T1000 (cell line): ENCODE results near the gene CREB5.
"Not testable (repeated sequence)": the region's sequence is repeated elsewhere in the genome, so short reads cannot be mapped to it uniquely, and the experiment has no call there.

Experiments used
- DNase-seq: peaks from one replicate; lab custom pipeline; 2025; ENCODE audit warnings: mixed read lengths; lab: John Stamatoyannopoulos, UW

Gene CREB5

DNA sequence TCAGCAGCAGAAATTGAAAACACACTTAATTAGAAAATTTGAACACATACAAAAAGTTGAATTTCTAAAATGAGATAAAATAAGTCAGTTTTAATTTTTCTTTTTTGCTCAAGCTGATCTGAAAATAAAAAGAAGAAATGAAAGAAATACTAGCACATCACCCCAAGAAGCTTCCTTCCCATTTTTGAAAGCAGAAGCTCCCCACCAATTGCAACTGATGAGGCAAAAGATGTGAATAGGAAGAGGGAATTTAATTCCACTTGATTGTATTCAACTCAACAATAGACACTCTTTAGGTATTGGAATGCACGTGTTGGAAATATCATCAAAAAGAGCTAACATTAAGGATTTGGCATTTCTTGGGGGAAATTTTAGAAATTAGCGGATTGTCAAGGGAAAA is 370.0 kb downstream of the CREB5 start:
- no peak for DNase-seq

DNA sequence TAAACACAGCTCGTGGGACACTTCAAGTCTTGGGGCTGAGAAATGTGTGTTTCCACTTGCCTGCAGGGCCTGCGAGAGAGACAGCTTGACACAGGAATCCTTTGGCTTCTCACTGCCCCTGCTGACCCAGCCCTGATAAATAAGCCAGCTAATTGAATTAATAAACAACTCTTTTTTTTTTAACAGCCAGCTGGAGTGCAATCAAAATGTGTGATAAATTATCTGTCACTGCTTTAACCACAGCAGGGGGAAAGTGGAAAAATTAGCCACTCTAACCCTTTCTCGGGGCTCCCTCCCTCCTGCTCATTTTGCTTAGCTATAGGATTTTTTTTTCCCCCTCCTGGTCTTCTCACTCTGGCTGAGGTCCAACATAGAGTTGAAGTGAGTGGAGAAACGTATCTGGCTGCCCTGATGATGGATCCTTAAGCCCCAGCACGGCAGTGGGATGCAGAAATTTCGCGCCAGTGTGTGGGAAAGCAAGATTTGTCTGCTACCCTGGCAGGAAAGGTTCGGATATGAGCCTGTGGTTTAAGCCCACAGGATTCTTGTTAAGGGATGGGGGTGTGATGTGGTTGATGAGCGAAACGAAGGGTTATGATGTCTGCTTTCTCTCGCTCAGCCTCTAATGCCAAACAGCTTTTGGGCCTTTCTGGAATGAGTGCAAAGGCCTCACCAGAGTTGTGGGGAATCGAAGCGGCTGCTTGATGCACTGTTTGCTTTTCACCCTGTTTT is 372.0 kb downstream of the CREB5 start:
- no peak for DNase-seq

DNA sequence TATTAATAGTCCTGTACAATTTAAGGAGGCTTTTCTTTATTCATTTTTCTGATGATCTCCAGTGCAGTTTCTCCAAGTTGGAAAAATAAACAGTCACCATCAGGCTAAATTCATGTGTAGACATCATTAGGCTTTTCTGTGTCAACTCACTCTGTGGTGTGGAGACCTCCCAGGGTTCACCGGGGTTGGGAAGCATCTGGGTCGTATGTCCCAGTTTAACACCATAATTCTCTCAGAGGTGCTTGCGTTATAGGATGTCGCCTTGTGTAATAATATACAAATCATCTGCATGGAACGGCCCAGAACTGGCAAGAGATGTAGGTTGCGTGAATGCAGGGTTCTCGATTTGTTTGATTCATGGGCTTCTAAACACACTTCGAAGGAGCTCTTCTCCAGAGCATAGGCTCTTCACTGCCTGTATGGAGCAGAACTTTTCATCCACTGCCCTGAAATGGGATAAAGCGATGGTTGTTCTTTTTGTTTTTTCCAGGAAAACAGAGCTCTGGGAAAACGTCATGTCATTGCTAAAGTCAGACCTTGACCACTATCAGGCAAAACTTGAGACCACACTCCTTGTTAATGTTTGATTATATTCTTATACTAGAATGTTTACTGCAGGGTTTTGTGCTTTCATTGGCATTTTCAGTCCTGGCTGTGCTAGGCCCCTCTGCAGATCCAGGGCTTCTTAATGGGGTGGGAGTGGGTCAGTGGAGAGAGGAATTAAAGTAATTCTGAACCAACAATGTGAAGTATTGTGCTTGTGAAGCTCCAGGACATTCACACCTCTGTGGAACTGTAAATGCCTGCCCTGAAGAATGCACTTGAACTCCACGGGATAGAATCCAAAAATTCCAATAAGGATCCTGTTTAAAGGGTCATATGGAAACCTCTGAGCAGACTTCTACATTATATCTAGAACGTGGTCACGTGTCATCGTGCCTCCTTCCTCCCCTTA is 373.0 kb downstream of the CREB5 start:
- no peak for DNase-seq

- DNase-seq = not testable (repeated sequence)
Measured at GRCh38 chr7:28786156-28786555, 373.8 kb downstream of the CREB5 start.

DNA sequence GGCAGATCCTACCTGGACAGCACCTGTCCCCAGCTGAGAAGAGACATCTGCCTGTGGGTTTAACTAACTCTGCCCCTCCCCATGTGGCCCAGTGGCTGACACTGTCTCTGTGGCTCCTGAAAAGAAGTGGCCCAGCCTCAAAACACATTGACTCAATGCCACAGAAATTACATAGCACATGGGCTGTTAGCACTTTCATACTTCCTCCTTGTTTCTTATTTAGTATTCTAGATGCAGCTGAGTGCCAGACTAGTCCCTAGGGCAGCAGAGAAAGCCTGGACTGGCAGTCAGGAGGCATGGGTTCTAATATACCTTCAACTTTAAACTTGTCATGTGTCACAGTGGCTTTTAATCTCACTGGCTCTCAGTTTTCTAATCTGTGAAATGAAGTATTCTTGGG is 374.8 kb downstream of the CREB5 start:
- no peak for DNase-seq

DNA sequence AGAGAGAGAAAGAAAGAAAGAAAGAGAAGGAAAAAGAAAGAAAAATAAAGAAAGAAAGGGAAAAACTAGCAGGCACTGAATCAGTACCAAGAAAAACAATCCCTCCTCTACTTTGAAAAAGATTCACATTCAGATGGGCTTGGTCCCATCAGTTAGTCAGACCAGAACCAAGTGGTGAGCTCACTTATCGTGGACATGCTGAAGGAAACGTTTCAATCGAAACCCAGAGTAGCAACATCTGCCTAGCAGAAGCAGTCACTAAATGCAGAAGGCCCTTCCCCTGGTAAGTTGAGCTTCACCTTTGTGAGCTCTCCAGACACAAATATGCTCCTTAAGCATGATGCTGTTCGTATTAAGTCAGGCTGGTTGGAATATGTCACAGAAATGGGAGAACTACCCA is 378.1 kb downstream of the CREB5 start:
- no peak for DNase-seq

DNA sequence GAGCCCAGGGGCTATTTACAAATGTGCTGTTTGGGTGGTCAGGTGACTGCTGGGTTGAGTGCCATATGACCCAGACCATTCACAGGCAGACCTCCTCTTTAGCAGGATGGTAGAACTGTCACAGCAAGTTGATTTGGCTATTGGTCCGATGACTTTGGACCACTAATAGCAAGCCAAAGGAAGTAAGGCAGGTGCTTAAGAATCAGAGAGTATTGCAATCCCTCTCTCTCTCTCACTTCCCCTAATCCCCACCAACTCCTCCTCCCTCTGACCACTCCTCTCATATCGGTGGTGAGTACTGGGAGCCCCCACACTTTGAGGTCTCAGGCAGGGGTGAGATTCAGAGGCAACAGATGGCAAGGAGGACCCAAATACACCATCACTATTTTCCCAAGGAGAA is 380.5 kb downstream of the CREB5 start:
- no peak for DNase-seq

- DNase-seq = no peak
Measured at GRCh38 chr7:28793381-28794085, 381.2 kb downstream of the CREB5 start.

DNA sequence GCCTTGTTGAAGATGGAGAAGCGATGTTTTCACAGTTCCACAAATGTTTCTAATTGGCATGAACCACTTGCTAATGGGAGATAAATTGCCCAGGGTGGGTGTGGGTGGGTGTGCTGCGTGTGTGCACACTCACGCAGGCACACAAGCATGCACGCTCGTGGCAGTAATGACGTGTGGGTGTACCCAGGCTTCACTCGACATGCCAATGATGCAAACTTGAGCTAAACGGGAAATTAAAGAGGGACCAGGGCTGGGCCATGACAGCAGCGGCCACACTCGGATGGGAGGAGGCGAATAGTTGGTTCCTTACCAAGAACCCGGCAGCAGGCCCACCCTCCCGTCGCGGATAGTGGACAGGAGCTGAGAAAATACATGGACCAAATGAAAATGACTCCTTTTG is 386.0 kb downstream of the CREB5 start:
- DNase-seq = no peak

GRCh38 chr7:28799619-28800018 is 387.3 kb downstream of the CREB5 start:
- no peak for DNase-seq

GRCh38 chr7:28800150-28800549 is 387.8 kb downstream of the CREB5 start:
- no peak for DNase-seq

DNA sequence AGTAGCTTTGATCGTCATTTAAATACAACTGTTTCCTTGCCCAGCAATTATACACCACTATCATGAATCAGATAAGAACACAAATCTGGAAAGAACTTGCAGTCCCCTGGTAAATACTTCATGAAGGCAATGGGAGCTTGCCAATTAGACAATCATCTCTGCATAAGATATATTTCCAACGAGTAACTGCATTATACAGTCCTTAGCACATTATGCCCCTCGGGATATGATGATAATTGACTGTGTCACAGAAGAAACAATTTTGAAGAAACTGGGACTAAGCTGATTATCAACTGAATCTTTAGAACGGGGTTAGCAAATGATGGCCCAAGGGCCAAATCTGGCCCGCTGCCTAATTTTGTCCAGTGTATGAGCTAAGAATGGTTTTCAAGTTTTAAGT is 390.1 kb downstream of the CREB5 start:
- DNase-seq = no peak

- no peak for DNase-seq
Measured at GRCh38 chr7:28804157-28804556, 391.8 kb downstream of the CREB5 start.

DNA sequence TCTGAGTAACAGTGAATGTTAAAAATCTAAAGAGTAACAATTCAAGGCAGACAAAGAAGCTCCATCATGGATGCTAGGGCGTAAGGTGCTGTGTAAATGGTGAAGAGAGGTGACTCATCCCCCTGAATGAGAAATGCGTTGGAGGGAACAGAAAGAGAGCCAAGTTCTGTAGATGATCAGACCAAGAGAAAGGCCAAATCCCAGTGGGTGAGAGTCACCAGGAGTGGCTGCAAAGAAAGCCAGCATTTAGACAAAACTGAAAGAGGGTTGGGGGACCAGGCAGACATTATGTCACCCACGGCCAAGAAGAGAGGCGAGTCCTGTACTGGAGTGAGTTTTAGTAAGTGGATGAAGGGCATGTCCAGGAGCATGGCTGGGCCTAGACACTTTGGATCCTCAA is 392.7 kb downstream of the CREB5 start:
- no peak for DNase-seq

DNA sequence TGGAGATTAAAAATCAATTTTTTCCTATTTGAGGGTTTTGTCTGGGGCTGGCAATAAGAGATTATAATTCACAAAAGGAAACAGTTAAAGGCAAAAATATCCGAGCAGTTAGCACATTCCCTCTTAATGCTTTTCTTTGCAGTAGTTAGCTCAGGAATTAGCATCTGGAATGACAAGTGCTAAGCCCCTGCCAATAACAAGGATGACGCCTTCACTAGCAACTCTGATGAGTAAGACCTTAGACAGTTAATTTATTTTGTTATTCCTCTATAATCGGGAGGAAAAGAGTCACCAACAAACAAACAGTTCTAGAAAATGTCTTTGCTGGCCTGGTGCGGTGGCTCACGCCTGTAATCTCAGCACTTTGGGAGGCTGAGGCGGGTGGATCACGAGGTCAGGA is 394.5 kb downstream of the CREB5 start:
- DNase-seq = no peak

DNA sequence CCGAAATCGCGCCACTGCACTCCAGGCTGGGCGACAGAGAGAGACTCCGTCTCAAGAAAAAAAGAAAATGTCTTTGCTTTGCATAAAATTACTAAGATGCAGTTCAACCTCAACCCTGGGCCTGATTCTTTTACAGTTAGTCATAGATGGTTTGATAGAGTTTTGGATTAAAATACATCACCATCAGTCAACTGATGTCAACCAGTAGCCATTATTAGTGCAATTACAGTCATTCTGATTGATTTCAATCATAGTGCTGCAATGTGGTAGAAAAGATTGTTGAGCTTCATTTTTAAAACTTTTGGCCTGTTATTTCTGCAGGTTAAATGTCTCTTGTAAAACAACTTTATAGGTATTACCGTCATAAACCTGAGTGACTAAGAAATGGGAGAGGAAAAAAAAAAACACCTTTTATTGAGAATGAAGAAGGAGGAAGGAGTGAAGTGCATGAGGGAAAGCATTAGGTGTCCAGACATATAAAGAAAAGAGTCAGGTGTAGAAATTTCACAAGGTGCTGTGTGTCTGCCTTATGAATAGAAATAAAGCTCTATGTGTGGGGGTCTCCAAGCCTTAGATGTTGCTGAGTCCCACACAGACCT is 395.2 kb downstream of the CREB5 start:
- DNase-seq = no peak

- DNase-seq = no peak
Measured at GRCh38 chr7:28808796-28809533, 396.6 kb downstream of the CREB5 start.

DNA sequence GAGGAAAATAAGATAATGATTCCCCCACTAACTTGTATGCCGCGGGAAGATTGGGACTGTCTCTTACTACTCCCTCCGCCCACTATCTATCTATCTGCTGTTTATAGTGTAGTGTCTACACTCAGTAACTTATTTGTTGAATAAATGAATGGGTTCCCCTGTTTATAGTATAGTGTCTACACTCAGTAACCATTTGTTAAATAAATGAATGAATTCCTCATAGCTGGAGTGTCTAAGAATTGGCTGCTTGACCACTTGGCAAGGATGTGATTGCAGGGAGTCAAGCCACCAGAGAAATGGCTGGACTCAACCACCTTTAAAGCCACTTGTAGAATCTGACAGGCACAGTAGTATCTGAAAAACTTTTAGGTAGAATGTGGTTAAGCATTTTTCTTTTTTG is 398.7 kb downstream of the CREB5 start:
- DNase-seq = no peak

- DNase-seq = no peak
Measured at GRCh38 chr7:28811701-28812430, 399.5 kb downstream of the CREB5 start.

- no peak for DNase-seq
Measured at GRCh38 chr7:28812616-28813015, 400.3 kb downstream of the CREB5 start.
